ENCODE results near the gene RXRB. TPM values are rescaled to one million over a fixed set of nuclear protein-coding genes. Genes with fewer than 3 reads are reported as not detected.

RXRB gene
- total and polyA plus RNA-seq, 2 of the 13 experiments (the other 11 are each of a cell fraction or from before 2014, with no cell fraction given), result 26.7 to 55.7 TPM

GRCh38 chr6:33208091-33208967 is 7.9 kb upstream of the RXRB start, which contains the start of gene RING1 (continued):
- no peak; the same call in 1 of the 2 replicates for TF ChIP-seq ZNF784 (CRISPR knock-in tag; IDR thresholded peaks at IDR 0.05; ENCODE audit: borderline replicate concordance)
- peak; percentile 49; the same call in 1 of the 2 replicates for TF ChIP-seq TOPORS (CRISPR knock-in tag; IDR thresholded peaks at IDR 0.05)
- TF ChIP-seq PHF5A (CRISPR knock-in tag; IDR thresholded peaks at IDR 0.05; ENCODE audit: low read depth, unreplicated experiment), result no peak
- TF ChIP-seq, protein P1, sequence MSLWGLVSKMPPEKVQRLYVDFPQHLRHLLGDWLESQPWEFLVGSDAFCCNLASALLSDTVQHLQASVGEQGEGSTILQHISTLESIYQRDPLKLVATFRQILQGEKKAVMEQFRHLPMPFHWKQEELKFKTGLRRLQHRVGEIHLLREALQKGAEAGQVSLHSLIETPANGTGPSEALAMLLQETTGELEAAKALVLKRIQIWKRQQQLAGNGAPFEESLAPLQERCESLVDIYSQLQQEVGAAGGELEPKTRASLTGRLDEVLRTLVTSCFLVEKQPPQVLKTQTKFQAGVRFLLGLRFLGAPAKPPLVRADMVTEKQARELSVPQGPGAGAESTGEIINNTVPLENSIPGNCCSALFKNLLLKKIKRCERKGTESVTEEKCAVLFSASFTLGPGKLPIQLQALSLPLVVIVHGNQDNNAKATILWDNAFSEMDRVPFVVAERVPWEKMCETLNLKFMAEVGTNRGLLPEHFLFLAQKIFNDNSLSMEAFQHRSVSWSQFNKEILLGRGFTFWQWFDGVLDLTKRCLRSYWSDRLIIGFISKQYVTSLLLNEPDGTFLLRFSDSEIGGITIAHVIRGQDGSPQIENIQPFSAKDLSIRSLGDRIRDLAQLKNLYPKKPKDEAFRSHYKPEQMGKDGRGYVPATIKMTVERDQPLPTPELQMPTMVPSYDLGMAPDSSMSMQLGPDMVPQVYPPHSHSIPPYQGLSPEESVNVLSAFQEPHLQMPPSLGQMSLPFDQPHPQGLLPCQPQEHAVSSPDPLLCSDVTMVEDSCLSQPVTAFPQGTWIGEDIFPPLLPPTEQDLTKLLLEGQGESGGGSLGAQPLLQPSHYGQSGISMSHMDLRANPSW (CRISPR knock-in tag; IDR thresholded peaks at IDR 0.05; ENCODE audit: borderline replicate concordance), result no peak
- TF ChIP-seq IKZF4 (CRISPR knock-in tag; IDR thresholded peaks at IDR 0.05; ENCODE audit: borderline replicate concordance, low read depth, not compliant biosample characterization), result peak; percentile 74
- TF ChIP-seq ZNF7 (CRISPR knock-in tag; IDR thresholded peaks at IDR 0.05), result peak; percentile 47
- TF ChIP-seq MED1 (CRISPR knock-in tag; IDR thresholded peaks at IDR 0.05), result peak; percentile 80; the same call in 1 of the 2 replicates
- peak; percentile 85 for TF ChIP-seq TGIF2 (CRISPR knock-in tag; IDR thresholded peaks at IDR 0.05)
- TF ChIP-seq U2AF2 (IDR thresholded peaks at IDR 0.05; ENCODE audit: low read depth, low read length), result no peak
- TF ChIP-seq ZBTB40 (IDR thresholded peaks at IDR 0.05), result no peak
- TF ChIP-seq ZBTB40 (CRISPR knock-in tag; IDR thresholded peaks at IDR 0.05), result peak; percentile 80; the same call in 1 of the 2 replicates
- TF ChIP-seq ZNF101 (CRISPR knock-in tag; IDR thresholded peaks at IDR 0.05; ENCODE audit: borderline replicate concordance, low read depth), result no peak
- peak; percentile 94 for TF ChIP-seq YY1 (IDR thresholded peaks at IDR 0.05; ENCODE audit: insufficient read depth, insufficient replicate concordance, low read depth, low read length)
- no peak for TF ChIP-seq MTA3 (CRISPR knock-in tag; IDR thresholded peaks at IDR 0.05)
